SK-N-SH (cell line): ENCODE measurements around the gene ZPLD1.

ENCODE experiments used
- NRF1 ChIP-seq: IDR thresholded peaks from 2 replicates; pipeline ENCODE4 v1.6.1; 2012; ENCODE audit warnings: low read depth, mild to moderate bottlenecking, low read length
- TCF12 ChIP-seq: IDR thresholded peaks from 2 replicates; pipeline ENCODE4 v1.4.0; 2012

DNA sequence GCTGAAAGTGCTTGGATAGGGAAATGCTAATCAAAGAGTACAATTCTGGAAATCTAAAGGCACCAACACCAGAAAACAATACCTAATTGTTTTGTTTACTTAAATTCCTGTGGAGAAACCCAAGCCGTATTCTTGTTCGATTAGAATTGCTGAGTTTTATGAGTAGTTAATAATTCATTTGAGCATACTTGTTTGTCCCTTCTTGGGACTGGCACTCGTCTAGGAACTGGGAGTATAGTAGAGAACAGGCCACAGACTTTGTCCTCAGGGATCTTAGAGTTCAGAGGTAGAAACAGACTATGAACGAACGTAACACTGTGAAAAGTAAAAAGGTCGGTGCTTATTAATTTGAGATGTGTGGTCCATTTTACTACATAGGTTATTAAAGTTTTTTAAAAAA lies 39.4 kb downstream of the ZPLD1 start:
- TF ChIP-seq NRF1 (no peak), TCF12 (no peak)
